Thymus (tissue), 14 donors: ENCODE data around the gene HMSD. TPM values are rescaled to one million over a fixed set of nuclear protein-coding genes. Genes with fewer than 3 reads are reported as not detected.

ENCODE experiments used
- DNase-seq, 9 donors: peaks; one replicate each; pipeline ENCODE4 v3.0.0-alpha.2; 2013; ENCODE audit warnings: low spot score in 9 of 9, low read depth in 6 of 9, missing footprints in 1 of 9
- H3K27ac ChIP-seq, 2 donors: one replicate each; pipeline ENCODE4 v1.5.1; 2013; ENCODE audit warnings: control low read depth in 1 of 2, low read depth in 1 of 2, low read length in 1 of 2, mild to moderate bottlenecking in 1 of 2, moderate library complexity in 1 of 2
- H3K27me3 ChIP-seq, 2 donors: one replicate each; pipeline ENCODE4 v1.5.1; 2013; ENCODE audit warnings: low read length in 1 of 2; ENCODE audit not compliant: control insufficient read depth in 2 of 2, insufficient read depth in 1 of 2
- H3K36me3 ChIP-seq, 2 donors: one replicate each; pipeline ENCODE4 v1.5.1; 2013; ENCODE audit warnings: low read length in 1 of 2, mild to moderate bottlenecking in 1 of 2, moderate library complexity in 1 of 2; ENCODE audit not compliant: control insufficient read depth in 2 of 2, insufficient read depth in 2 of 2
- H3K4me1 ChIP-seq, 2 donors: one replicate each; pipeline ENCODE4 v1.5.1; 2013; ENCODE audit warnings: low read length in 2 of 2; ENCODE audit not compliant: control insufficient read depth in 2 of 2, insufficient read depth in 2 of 2
- H3K4me3 ChIP-seq, 2 donors: one replicate each; pipeline ENCODE4 v1.5.1; 2013; ENCODE audit warnings: low read length in 2 of 2, control low read depth in 1 of 2, mild to moderate bottlenecking in 1 of 2
- H3K9me3 ChIP-seq, 2 donors: one replicate each; pipeline ENCODE4 v1.5.1; 2013; ENCODE audit warnings: low read length in 1 of 2, mild to moderate bottlenecking in 1 of 2; ENCODE audit not compliant: control insufficient read depth in 2 of 2, insufficient read depth in 1 of 2
- WGBS: extraction: QIAGEN DNeasy Blood & Tissue Kit; methylation state at CpG from one replicate; pipeline ENCODE4 v1.1.7; 2013; 5-methylcytosine and 5-hydroxymethylcytosine counted together
- long read RNA-seq, 10 donors: transcript quantifications; one replicate each; lab custom pipeline, GENCODE V29; 2026
- polyA plus RNA-seq: library from polyadenylated mRNA; stranded (reverse); fragments of 200-250 nt; gene quantifications from one replicate; pipeline ENCODE4 v1.2.3, GENCODE V29; 2013
- total RNA-seq: library from RNA; stranded (reverse); fragments of 120-200 nt; gene quantifications from one replicate; pipeline ENCODE4 v1.2.4, GENCODE V29; 2013
- donor health status: healthy.

The HMSD gene, protein sequence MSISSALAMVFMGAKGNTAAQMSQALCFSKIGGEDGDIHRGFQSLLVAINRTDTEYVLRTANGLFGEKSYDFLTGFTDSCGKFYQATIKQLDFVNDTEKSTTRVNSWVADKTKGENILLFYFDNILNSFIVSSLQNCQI
- total RNA-seq (2.7 TPM), polyA plus RNA-seq (1.6 TPM)
- long read RNA-seq, donor 1: 0 reads
- long read RNA-seq, donor 2, partial matches to known transcripts: 0 of 2 reads
- long read RNA-seq, donor 2, other reads (novel, unspliced or antisense): 0 of 2 reads
- long read RNA-seq, donor 3, partial matches to known transcripts: 0 of 1 reads
- long read RNA-seq, donor 3, other reads (novel, unspliced or antisense): 0 of 1 reads
- long read RNA-seq, donor 4: 0 reads
- long read RNA-seq, donor 5, partial matches to known transcripts: 0 of 3 reads
- long read RNA-seq, donor 5, other reads (novel, unspliced or antisense): 0 of 3 reads
- long read RNA-seq, donor 6, partial matches to known transcripts: 0 of 1 reads
- long read RNA-seq, donor 6, other reads (novel, unspliced or antisense): 0 of 1 reads
- long read RNA-seq, donor 7, partial matches to known transcripts: 0 of 4 reads
- long read RNA-seq, donor 7, other reads (novel, unspliced or antisense): 0 of 4 reads
- long read RNA-seq, donor 8, partial matches to known transcripts: 0 of 1 reads
- long read RNA-seq, donor 8, other reads (novel, unspliced or antisense): 0 of 1 reads
- long read RNA-seq, donor 9, partial matches to known transcripts: 0 of 1 reads
- long read RNA-seq, donor 9, other reads (novel, unspliced or antisense): 0 of 1 reads
- long read RNA-seq, donor 10, partial matches to known transcripts: 0 of 1 reads
- long read RNA-seq, donor 10, other reads (novel, unspliced or antisense): 0 of 1 reads

DNA sequence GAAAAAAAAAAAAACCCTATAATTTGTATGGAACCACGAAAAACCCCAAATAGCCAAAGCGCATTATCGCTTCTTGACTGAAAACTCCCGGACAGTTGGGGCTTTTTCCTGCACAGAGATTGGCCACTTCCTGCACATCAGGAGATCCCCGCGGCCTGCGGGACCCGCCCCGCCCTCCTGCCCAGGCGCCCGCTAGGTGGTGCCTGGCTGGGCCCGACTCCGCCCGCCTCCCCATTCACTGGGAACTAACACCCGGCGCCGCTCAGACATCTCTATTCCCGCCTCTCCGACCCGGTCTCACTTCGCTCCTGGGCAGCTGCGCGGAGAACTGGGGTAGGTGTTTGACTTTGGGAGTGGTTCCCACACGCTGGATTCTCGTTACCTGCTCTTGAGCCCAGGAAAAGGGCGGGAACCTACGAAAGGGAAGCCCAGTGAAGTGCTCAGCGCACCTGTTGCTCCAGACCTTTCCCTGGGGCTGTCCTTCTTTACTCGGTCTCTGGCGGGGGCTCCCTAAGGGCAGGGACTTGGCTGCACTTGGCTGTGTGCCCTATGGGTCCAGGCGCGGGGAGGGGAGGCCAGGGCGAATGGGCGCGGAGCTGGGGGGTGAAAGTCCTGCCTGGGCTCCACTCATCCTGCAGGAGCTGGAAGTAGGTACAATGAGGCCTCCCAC lies at the start of gene HMSD:
TSS of gene HMSD (plus strand) at position 234 of the 670 bp plus-strand sequence. CDS start 4,155 bp downstream, outside the sequence.
- peak in 2 of 9 donors; percentile 26 to 40 for DNase-seq
- Histone ChIP-seq H3K27me3 (peaks cover 0 to 9% of the 10 kb centered on the region in 2 donors), H3K27ac (no peak within 1 kb of the TSS), H3K9me3 (no peaks in the 10 kb centered on the region), H3K4me1 (peaks cover 0 to 5% of the 10 kb centered on the region in 2 donors), H3K4me3 (no peak within 1 kb of the TSS), H3K36me3 (no peaks in the 10 kb centered on the region)
- whole genome bisulfite sequencing: 27% methylated on average over 35 of the region's 35 CpGs

DNA sequence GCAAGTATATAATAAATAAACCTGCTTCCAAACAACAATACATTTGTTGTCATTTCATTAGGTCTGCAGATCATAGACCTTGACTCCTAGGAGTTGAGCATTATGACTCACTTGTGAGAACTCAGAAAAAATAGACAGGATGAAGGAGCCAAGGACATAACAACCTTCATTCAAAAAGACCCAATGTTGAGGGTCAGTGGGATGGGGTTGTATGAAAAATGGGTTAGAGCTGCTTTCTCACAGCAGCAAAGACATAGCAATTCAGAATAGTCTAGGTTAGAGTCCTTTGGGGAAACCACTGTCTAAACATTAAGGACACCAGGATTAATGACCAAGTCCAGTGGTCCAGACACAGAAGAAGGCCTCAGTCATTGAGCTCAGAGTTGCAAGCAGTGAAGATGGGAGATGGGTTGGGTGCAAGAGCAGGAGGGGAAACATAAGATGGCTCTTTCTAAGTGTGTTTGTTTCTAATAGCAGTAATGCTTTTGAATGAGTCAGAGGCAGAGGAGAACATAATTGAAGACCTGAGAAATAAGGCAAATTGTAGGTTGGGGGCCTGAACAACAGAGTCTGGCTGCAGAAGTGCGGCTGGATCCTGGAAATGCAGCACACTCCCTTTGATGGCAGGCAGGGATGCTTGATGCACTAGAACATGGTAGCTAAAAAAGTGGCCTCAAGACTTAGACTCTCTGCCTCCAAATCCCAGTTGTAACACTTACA lies 45.1 kb upstream of the HMSD start:
- Histone ChIP-seq H3K36me3 (no peaks in the 10 kb centered on the region), H3K9me3 (no peaks in the 10 kb centered on the region), H3K4me3 (no peak overlapping the region), H3K27ac (no peak overlapping the region), H3K27me3 (no peaks in the 10 kb centered on the region), H3K4me1 (no peaks in the 10 kb centered on the region)
- 98% methylated on average over 1 of the region's 1 CpG for WGBS
- DNase-seq: no peak

DNA sequence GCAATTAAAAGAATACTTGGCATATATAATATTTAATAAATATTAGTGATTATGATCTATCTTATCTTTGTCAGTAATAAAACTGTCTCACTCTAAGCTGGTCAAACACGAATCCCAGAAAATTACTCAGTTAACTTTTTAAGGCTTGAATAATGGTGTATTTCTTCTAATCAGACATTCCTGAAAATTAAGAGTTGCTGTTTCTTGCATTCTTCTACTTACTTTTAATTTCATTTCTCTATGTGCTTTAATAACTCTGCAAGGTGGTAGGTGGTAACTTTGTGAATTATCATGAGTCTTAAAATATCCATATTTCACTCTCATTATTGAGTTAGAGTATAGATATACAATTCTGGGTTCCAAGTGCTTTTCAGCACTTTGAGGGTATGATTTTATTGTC lies 44.4 kb upstream of the HMSD start:
- Histone ChIP-seq H3K4me3 (no peak overlapping the region), H3K27ac (no peak overlapping the region), H3K36me3 (no peaks in the 10 kb centered on the region), H3K9me3 (no peaks in the 10 kb centered on the region), H3K4me1 (no peaks in the 10 kb centered on the region), H3K27me3 (no peaks in the 10 kb centered on the region)
- WGBS: 93% methylated on average over 1 of the region's 1 CpG
- DNase-seq: no peak

DNA sequence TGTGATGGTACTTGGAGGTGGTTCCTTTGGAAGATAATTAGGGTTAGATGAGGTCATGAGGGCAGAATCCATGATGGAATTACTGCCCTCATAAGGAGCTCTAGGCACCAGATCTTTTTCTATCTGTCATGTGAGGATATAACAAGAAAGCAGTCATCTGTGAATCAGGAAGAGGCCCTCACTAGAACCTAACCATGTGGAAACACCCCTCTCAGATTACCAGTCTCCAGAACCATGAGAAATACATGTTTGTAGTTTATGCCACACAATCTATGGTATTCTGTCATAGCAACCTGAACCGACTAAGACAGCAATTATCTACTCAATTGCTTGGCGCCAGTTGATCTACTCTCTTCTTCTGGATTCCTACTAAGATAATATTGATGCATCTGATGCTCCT lies 43.7 kb upstream of the HMSD start:
- WGBS: 94% methylated on average over 2 of the region's 2 CpGs
- no peaks in the 10 kb centered on the region for H3K4me1 ChIP-seq
- no peaks in the 10 kb centered on the region for H3K36me3 ChIP-seq
- H3K4me3 ChIP-seq: no peak overlapping the region
- no peak overlapping the region for H3K27ac ChIP-seq
- no peak for DNase-seq
- no peaks in the 10 kb centered on the region for H3K9me3 ChIP-seq
- no peaks in the 10 kb centered on the region for H3K27me3 ChIP-seq

DNA sequence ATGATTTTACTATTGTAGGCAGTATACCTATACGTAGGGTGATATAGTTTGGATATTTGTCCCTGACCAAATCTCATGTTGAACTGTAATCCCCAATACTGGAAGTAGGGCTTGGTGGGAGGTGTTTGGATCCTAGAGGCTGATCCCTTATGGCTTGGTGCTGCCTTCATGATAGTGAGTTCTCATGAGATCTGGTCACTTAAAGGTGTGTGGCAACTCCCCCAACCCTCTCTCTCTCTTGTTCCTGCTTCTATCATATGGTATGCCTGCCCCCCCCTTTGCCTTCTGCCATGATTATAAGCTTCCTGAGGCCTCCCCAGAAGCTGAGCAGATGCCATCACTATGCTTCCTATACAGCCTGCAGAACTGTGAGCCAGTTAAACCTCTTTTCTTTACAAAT lies 43.0 kb upstream of the HMSD start:
- 98% methylated on average over 1 of the region's 1 CpG for WGBS
- Histone ChIP-seq H3K4me1 (no peaks in the 10 kb centered on the region), H3K27ac (no peak overlapping the region), H3K27me3 (no peaks in the 10 kb centered on the region), H3K36me3 (no peaks in the 10 kb centered on the region), H3K4me3 (no peak overlapping the region), H3K9me3 (no peaks in the 10 kb centered on the region)
- no peak for DNase-seq

DNA sequence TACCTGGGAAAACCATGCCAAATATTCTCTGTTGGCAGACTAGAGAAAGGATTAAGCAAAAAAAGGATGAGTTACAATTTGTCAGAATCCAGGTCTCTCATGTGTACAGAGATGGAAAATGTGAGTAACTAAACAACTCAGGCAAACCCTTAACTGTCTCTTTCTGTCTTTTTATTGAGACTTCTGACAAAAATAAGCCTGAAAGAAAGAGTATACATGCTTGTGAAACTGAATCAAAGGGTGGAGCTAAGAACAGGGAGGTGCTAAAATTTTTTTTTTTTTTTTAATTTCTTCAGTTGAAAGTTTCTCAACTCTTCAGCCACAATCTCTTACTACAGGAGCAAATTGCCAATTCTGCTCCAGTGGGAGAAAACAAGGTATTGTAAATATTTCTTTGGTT lies 41.4 kb upstream of the HMSD start, which contains the start of gene SERPINB10:
TSS of gene SERPINB10 (plus strand) at position 295 of the 400 bp plus-strand sequence. CDS start 7,553 bp downstream, outside the sequence.
- no peak for DNase-seq
- no peaks in the 10 kb centered on the region for H3K9me3 ChIP-seq
- H3K27me3 ChIP-seq: no peaks in the 10 kb centered on the region
- peak within 1 kb of the TSS in 1 of 2 donors; percentile 30 for H3K27ac ChIP-seq
- no peaks in the 10 kb centered on the region for H3K36me3 ChIP-seq
- no peaks in the 10 kb centered on the region for H3K4me1 ChIP-seq
- H3K4me3 ChIP-seq: no peak within 1 kb of the TSS

DNA sequence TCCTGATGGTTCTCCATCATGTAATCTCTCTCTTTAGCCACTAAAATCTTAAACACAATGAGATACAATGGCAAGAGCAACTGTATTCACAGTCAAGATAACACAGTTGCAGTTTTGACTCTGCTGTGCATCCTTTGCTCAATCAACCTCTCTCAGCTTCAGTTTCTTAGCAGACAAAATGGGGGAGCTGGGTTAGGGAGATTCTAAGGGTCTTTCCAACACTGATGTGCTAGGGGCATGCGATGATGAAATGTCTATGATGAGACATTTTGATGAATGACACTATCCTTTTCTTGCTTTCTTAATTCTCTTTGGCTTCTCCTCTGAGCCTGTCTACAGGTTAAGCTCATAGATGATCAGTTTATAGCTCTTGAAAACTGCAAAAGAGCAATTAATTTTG lies 40.2 kb upstream of the HMSD start:
- H3K9me3 ChIP-seq: no peaks in the 10 kb centered on the region

DNA sequence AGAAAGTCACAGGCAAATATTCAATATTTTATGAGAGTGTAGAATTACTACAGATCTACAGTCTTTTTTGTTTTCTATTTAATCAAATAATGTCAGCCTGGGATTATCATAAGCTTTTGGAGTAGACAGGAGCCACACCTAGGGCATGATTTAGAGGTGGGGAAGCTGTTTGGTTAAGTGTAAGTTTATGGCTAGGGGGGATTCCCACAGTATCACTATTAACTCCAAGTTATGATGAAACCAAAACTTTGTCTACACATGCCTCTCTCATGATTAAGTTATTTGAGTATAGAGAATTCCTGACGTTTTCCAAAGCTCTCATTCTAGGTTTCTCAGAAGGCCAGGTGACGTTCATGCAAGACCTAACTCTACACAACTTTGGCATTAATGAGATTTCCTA lies 39.2 kb upstream of the HMSD start:
- Histone ChIP-seq H3K27ac (peak overlapping the region in 1 of 2 donors; percentile 44), H3K36me3 (no peaks in the 10 kb centered on the region), H3K9me3 (no peaks in the 10 kb centered on the region), H3K4me1 (no peaks in the 10 kb centered on the region), H3K4me3 (no peak overlapping the region), H3K27me3 (no peaks in the 10 kb centered on the region)
- peak in 1 of 9 donors; percentile 22 for DNase-seq
- WGBS: 90% methylated on average over 2 of the region's 2 CpGs

More for the DNA sequence above, 40.2 kb upstream of the HMSD start:
- Histone ChIP-seq H3K4me1 (no peaks in the 10 kb centered on the region), H3K27ac (no peak overlapping the region), H3K27me3 (no peaks in the 10 kb centered on the region), H3K36me3 (no peaks in the 10 kb centered on the region), H3K4me3 (no peak overlapping the region)
- no peak for DNase-seq
- WGBS: 86% methylated on average over 1 of the region's 1 CpG
